HCT116 (cell line): Measurements from ENCODE around the gene TTYH3. TPM values are rescaled to one million over a fixed set of nuclear protein-coding genes. Genes with fewer than 3 reads are reported as not detected.

Source experiments
- ATAC-seq: fragments of 200-7000 bp; cut with Tn5 transposase; 2 replicates; pipeline ENCODE4 v1.9.1; 2020; ENCODE audit warnings: mild to moderate bottlenecking, moderate library complexity
- BruUV-seq: library from RNA; stranded (reverse); fragments of 400-500 nt; replicated peaks from 2 replicates; lab custom pipeline; 2021; lab: Mats Ljungman, UMichigan
- CTCF ChIA-PET: fragments of 300-600 bp; sonication (Branson Sonifier 250); formaldehyde crosslinking; loops from one replicate; lab custom pipeline; 2021; ENCODE audit warnings: antibody characterized with exemption; lab: Charles Lee
- POLR2A ChIA-PET: fragments of 300-600, 350-600 bp; sonication (Branson Sonifier 250); formaldehyde crosslinking; loops from one replicate; lab custom pipeline; 2021; ENCODE audit warnings: antibody characterized with exemption; lab: Charles Lee
- RAD21 ChIA-PET, 2 experiments: fragments of 300-600 bp; sonication (Branson Sonifier 250); formaldehyde crosslinking; loops; one replicate each; lab custom pipeline; 2023; ENCODE audit warnings: low total read pairs in 2 of 2; ENCODE audit not compliant: uncharacterized antibody in 2 of 2, unreplicated experiment in 2 of 2, low non-redundant PET in 1 of 2; lab: Charles Lee
- DNase-seq: peaks from one replicate; pipeline ENCODE4 v3.0.0-alpha.2; 2010; ENCODE audit warnings: low read depth, low spot score
- H2AFZ ChIP-seq: fragments of 200-600 bp; shearing (Covaris generic), sonication (generic); 2 replicates; pipeline ENCODE4 v1.6.1; 2017; ENCODE audit warnings: low read depth, mixed run types, mixed read lengths, antibody characterized with exemption, low read length; ENCODE audit not compliant: poor library complexity, severe bottlenecking
- H3K27ac ChIP-seq: 2 replicates; pipeline ENCODE4 v1.5.1; 2012; ENCODE audit warnings: low read depth, low read length
- H3K27me3 ChIP-seq: fragments of 200-600 bp; sonication (generic); 2 replicates; pipeline ENCODE4 v1.6.1; 2016; ENCODE audit warnings: mixed run types, low read length, mixed read lengths; ENCODE audit not compliant: insufficient read depth
- H3K36me3 ChIP-seq, 2 experiments: fragments of 200-500 bp in 1 of 2; fragments of 200-600 bp in 1 of 2; sonication (Bioruptor generic) in 1 of 2; sonication (generic) in 1 of 2; 2 replicates each; pipeline versions ENCODE4 v1.5.1 to v1.6.1; 2014 to 2016; ENCODE audit warnings: low read length in 2 of 2, inconsistent platforms in 1 of 2, mixed read lengths in 1 of 2, mixed run types in 1 of 2; ENCODE audit not compliant: insufficient read depth in 2 of 2, control insufficient read depth in 1 of 2
- H3K4me1 ChIP-seq, 2 experiments: fragments of 200-600 bp in 1 of 2; sonication (generic) in 1 of 2; 2 replicates each; pipeline versions ENCODE4 v1.5.1 to v1.6.1; 2012 to 2017; ENCODE audit warnings: low read length in 2 of 2, inconsistent platforms in 1 of 2, mild to moderate bottlenecking in 1 of 2, mixed read lengths in 1 of 2, mixed run types in 1 of 2, moderate library complexity in 1 of 2; ENCODE audit not compliant: insufficient read depth in 2 of 2, control insufficient read depth in 1 of 2
- H3K4me2 ChIP-seq: fragments of 200-600 bp; sonication (generic); 2 replicates; pipeline ENCODE4 v1.6.1; 2017; ENCODE audit warnings: mixed run types, low read length, mixed read lengths
- H3K4me3 ChIP-seq, 2 experiments: fragments of 200-600 bp in 1 of 2; sonication (generic) in 1 of 2; replicated peaks in 1 of 2; 2 replicates each; pipeline ENCODE4 v1.5.1; 2011 to 2016; ENCODE audit warnings: low read length in 2 of 2, control low read depth in 1 of 2, low read depth in 1 of 2, mild to moderate bottlenecking in 1 of 2, mixed read lengths in 1 of 2, mixed run types in 1 of 2
- H3K79me2 ChIP-seq: fragments of 200-600 bp; sonication (generic); 2 replicates; pipeline ENCODE4 v1.6.1; 2017; ENCODE audit warnings: mild to moderate bottlenecking, mixed run types, low read length, moderate library complexity, mixed read lengths; ENCODE audit not compliant: insufficient read depth
- H3K9ac ChIP-seq: fragments of 200-600 bp; sonication (generic); 2 replicates; pipeline ENCODE4 v1.6.1; 2016; ENCODE audit warnings: low read length, mixed read lengths
- H3K9me2 ChIP-seq: fragments of 200-600 bp; sonication (generic), shearing (Covaris generic); 2 replicates; pipeline ENCODE4 v1.6.1; 2017; ENCODE audit warnings: mixed run types, mild to moderate bottlenecking, moderate library complexity; ENCODE audit not compliant: insufficient read depth
- H3K9me3 ChIP-seq, 2 experiments: fragments of 200-500 bp in 1 of 2; fragments of 200-600 bp in 1 of 2; sonication (Bioruptor generic) in 1 of 2; sonication (generic) in 1 of 2; 2 replicates each; pipeline ENCODE4 v1.6.1; 2014 to 2017; ENCODE audit warnings: low read length in 2 of 2, mixed read lengths in 2 of 2, inconsistent platforms in 1 of 2, low read depth in 1 of 2, mild to moderate bottlenecking in 1 of 2, mixed run types in 1 of 2, moderate library complexity in 1 of 2; ENCODE audit not compliant: control insufficient read depth in 1 of 2, insufficient read depth in 1 of 2
- H4K20me1 ChIP-seq: fragments of 200-600 bp; sonication (generic), shearing (Covaris generic); 2 replicates; pipeline ENCODE4 v1.6.1; 2017; ENCODE audit warnings: mixed run types, mild to moderate bottlenecking, moderate library complexity; ENCODE audit not compliant: insufficient read depth
- EGR1 ChIP-seq: IDR thresholded peaks from 2 replicates; pipeline ENCODE4 v1.6.1; 2012; ENCODE audit warnings: low read depth
- ELF1 ChIP-seq: IDR thresholded peaks from 2 replicates; pipeline ENCODE4 v1.6.1; 2012; ENCODE audit warnings: low read depth, borderline replicate concordance
- EZH2 ChIP-seq: fragments of 200-600 bp; sonication (generic); IDR thresholded peaks from 2 replicates; pipeline ENCODE4 v1.6.1; 2017; ENCODE audit warnings: antibody characterized with exemption, mixed run types
- FOSL1 ChIP-seq: IDR thresholded peaks from 2 replicates; pipeline ENCODE4 v1.6.1; 2012; ENCODE audit warnings: low read depth
- JUND ChIP-seq: IDR thresholded peaks from 2 replicates; pipeline ENCODE4 v1.6.1; 2012
- RAD21 ChIP-seq: IDR thresholded peaks from 2 replicates; pipeline ENCODE4 v1.6.1; 2012; ENCODE audit warnings: low read depth, mild to moderate bottlenecking
- SIN3A ChIP-seq: IDR thresholded peaks from 2 replicates; pipeline ENCODE4 v1.6.1; 2012; ENCODE audit warnings: low read depth
- SP1 ChIP-seq: IDR thresholded peaks from 2 replicates; pipeline ENCODE4 v1.6.1; 2012; ENCODE audit warnings: low read depth
- YY1 ChIP-seq: IDR thresholded peaks from 2 replicates; pipeline ENCODE4 v1.6.1; 2011; ENCODE audit warnings: low read length, low read depth, moderate library complexity, mild to moderate bottlenecking; ENCODE audit not compliant: insufficient replicate concordance; ENCODE audit errors: extremely low read depth
- ZFX ChIP-seq: fragments of 450-650 bp; IDR thresholded peaks from 2 replicates; pipeline ENCODE4 v1.6.1; 2017
- intact Hi-C: fragments of 100-400 bp; cut with micrococcal nuclease; formaldehyde crosslinking; loops from 2 replicates; pipeline ENCODE4 v1.10.0; 2022
- total RNA-seq: library from RNA; stranded (reverse); gene quantifications from one replicate; pipeline ENCODE4 v1.2.1, GENCODE V29; 2021; ENCODE audit not compliant: unreplicated experiment
- TF ChIP-seq, protein P1 (sequence below): IDR thresholded peaks from 2 replicates; pipeline ENCODE4 v1.6.1; 2011; ENCODE audit warnings: mild to moderate bottlenecking, low read length, moderate library complexity; ENCODE audit not compliant: insufficient replicate concordance; ENCODE audit errors: extremely low read depth
- TF ChIP-seq, protein P2 (sequence below), 3 experiments: fragments of 200-600 bp in 1 of 3; sonication (generic) in 1 of 3; IDR thresholded peaks in 2 of 3; conservative IDR thresholded peaks in 1 of 3; 2 replicates each; pipeline ENCODE4 v1.5.1; 2012 to 2017; ENCODE audit warnings: low read depth in 2 of 3, low read length in 2 of 3, antibody characterized with exemption in 1 of 3, borderline replicate concordance in 1 of 3, control low read depth in 1 of 3, mild to moderate bottlenecking in 1 of 3, mixed read lengths in 1 of 3, mixed run types in 1 of 3, moderate library complexity in 1 of 3; ENCODE audit not compliant: insufficient read depth in 1 of 3

The TTYH3 gene
- total RNA-seq, 1 experiment from 2014 or later = 40.3 TPM

DNA sequence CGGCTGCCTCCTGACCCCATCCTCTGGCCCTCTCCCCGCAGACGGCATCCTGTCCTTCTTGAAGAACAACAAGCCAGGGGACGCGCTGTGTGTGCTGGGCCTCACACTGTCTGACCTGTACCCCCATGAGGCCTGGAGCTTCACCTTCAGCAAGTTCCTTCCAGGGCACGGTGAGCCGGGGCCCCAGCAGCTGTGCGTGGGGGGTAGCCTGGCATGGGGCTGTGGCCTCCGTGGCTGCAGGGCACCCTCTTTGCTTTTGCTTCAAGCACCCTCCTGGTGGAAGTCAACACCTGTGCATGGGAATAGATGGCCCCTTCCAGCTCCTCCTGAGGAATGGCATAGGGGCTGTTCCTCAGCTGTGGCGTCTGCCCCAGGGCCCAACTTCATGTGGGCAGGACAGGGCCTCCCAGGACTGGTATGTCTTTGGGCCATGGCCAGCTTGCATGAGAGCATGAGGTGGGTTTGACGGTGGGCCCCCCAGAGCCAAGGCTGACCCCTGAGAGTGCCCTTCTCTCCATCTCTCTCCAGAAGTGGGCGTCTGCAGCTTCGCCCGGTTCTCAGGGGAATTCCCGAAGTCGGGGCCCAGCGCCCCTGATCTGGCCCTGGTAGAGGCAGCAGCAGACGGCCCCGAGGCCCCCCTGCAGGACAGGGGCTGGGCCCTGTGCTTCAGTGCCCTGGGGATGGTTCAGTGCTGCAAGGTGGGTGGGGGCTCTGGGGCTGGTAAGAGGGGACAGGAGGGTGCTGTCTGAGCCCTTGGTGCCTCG lies 76.9 kb downstream of the TTYH3 start:
- H3K79me2 ChIP-seq = no peaks in the 10 kb centered on the region
- H3K36me3 ChIP-seq = no peaks in the 10 kb centered on the region
- ATAC-seq (no peak), DNase-seq (no peak)
- ChIA-PET POLR2A (no interaction called here), RAD21 (interaction anchor here in 1 of 2 experiments (0.6 to 0.9 kb wide), 2 partner anchors 38 to 288 kb away, joined by 4 to 6 read pairs; no protein-coding TSS in a partner anchor), CTCF (interaction anchor here (2.9 kb wide), 1 partner anchor 257 kb away, joined by 15 read pairs; no protein-coding TSS in a partner anchor)
- no peak overlapping the region for H2AFZ ChIP-seq
- H4K20me1 ChIP-seq = no peaks in the 10 kb centered on the region
- TF ChIP-seq FOSL1 (no peak), YY1 (no peak)
- no TSS peak for BruUV-seq
- no peaks in the 10 kb centered on the region for H3K9me2 ChIP-seq
- no peaks in the 10 kb centered on the region for H3K27me3 ChIP-seq
- no peak overlapping the region for H3K4me2 ChIP-seq
- H3K9ac ChIP-seq = no peak overlapping the region
- H3K4me1 ChIP-seq = peaks cover 8 to 12% of the 10 kb centered on the region in 2 experiments
- no peak overlapping the region for H3K27ac ChIP-seq
- intact Hi-C loops = loop anchor here (1.0 kb wide), 1 partner anchor 37 kb away; no protein-coding TSS in a partner anchor
- H3K4me3 ChIP-seq = no peak overlapping the region
- H3K9me3 ChIP-seq = no peaks in the 10 kb centered on the region

DNA sequence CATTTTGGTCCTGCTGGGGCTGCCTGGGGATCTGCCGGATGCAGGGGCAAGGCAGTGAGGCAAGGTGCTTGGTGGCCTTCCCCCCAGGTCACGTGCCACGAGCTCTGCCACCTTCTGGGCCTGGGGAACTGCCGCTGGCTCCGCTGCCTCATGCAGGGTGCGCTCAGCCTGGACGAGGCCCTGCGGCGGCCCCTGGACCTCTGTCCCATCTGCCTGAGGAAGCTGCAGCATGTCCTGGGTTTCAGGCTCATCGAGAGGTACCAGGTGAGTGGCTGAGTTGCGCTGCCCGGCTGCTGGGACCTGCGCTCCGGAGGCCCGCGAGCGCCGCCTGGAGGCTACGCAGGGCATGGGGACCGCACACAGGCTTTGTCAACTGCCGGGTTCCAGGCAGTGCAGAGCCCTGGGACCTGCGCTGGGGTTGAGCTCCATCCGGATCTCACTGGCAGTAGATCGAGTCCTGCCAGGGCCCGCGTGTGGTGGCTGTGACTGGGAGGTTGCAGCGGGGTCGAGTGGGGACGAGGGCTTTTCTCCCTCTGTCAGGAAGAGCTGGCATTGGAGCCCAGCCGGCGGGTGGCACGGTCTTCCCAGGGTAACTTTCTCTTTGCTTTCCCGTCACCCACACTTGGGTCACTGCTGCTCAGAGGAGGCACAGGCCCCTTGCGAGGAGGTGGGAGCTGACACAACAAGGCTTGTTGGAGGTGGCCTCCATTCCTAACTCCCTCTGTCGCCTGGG lies 77.9 kb downstream of the TTYH3 start:
- no peaks in the 10 kb centered on the region for H3K79me2 ChIP-seq
- ATAC-seq = peak; percentile 98
- H3K4me3 ChIP-seq = no peak overlapping the region
- peaks cover 2 to 5% of the 10 kb centered on the region in 2 experiments for H3K4me1 ChIP-seq
- no peak overlapping the region for H3K4me2 ChIP-seq
- no peaks in the 10 kb centered on the region for H3K9me2 ChIP-seq
- H3K27ac ChIP-seq = no peak overlapping the region
- intact Hi-C loops = loop anchor here (1.0 kb wide), 1 partner anchor 38 kb away; no protein-coding TSS in a partner anchor
- no peaks in the 10 kb centered on the region for H3K9me3 ChIP-seq
- RAD21 ChIA-PET = interaction anchor here in 1 of 2 experiments (0.6 to 0.9 kb wide), 3 partner anchors 39 to 289 kb away, joined by 4 to 6 read pairs (median 6); no protein-coding TSS in a partner anchor
- no peaks in the 10 kb centered on the region for H3K36me3 ChIP-seq
- POLR2A ChIA-PET = interaction anchor here (0.9 kb wide), 1 partner anchor 356 kb away, joined by 3 read pairs; no protein-coding TSS in a partner anchor
- H2AFZ ChIP-seq = no peak overlapping the region
- no peak overlapping the region for H3K9ac ChIP-seq
- DNase-seq = peak; percentile 26
- BruUV-seq = no TSS peak
- no peaks in the 10 kb centered on the region for H3K27me3 ChIP-seq
- CTCF ChIA-PET = interaction anchor here (0.6 to 2.9 kb wide), 10 partner anchors 10 to 258 kb away, joined by 3 to 20 read pairs (median 4); no protein-coding TSS in a partner anchor
- TF ChIP-seq YY1 = peak; percentile 45
- TF ChIP-seq JUND = no peak
- peak; percentile 93 for TF ChIP-seq RAD21
- TF ChIP-seq EGR1 = no peak
- no peak for TF ChIP-seq EZH2
- TF ChIP-seq SIN3A = no peak
- TF ChIP-seq, protein P1, sequence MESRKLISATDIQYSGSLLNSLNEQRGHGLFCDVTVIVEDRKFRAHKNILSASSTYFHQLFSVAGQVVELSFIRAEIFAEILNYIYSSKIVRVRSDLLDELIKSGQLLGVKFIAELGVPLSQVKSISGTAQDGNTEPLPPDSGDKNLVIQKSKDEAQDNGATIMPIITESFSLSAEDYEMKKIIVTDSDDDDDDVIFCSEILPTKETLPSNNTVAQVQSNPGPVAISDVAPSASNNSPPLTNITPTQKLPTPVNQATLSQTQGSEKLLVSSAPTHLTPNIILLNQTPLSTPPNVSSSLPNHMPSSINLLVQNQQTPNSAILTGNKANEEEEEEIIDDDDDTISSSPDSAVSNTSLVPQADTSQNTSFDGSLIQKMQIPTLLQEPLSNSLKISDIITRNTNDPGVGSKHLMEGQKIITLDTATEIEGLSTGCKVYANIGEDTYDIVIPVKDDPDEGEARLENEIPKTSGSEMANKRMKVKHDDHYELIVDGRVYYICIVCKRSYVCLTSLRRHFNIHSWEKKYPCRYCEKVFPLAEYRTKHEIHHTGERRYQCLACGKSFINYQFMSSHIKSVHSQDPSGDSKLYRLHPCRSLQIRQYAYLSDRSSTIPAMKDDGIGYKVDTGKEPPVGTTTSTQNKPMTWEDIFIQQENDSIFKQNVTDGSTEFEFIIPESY = no peak
- no peak; the same call in 1 of the 2 replicates for TF ChIP-seq ZFX
- TF ChIP-seq, protein P2, sequence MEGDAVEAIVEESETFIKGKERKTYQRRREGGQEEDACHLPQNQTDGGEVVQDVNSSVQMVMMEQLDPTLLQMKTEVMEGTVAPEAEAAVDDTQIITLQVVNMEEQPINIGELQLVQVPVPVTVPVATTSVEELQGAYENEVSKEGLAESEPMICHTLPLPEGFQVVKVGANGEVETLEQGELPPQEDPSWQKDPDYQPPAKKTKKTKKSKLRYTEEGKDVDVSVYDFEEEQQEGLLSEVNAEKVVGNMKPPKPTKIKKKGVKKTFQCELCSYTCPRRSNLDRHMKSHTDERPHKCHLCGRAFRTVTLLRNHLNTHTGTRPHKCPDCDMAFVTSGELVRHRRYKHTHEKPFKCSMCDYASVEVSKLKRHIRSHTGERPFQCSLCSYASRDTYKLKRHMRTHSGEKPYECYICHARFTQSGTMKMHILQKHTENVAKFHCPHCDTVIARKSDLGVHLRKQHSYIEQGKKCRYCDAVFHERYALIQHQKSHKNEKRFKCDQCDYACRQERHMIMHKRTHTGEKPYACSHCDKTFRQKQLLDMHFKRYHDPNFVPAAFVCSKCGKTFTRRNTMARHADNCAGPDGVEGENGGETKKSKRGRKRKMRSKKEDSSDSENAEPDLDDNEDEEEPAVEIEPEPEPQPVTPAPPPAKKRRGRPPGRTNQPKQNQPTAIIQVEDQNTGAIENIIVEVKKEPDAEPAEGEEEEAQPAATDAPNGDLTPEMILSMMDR (IDR thresholded peaks at IDR 0.05 in 2 of 3, conservative IDR thresholded peaks at IDR 0.05 in 1 of 3; ENCODE audit: borderline replicate concordance in 1 of 3, insufficient read depth in 1 of 3, low read depth in 2 of 3, low read length in 2 of 3) = peak; percentile 85 to 97 (median 92)
- no peak for TF ChIP-seq SP1
- no peak for TF ChIP-seq ELF1
- H4K20me1 ChIP-seq = no peaks in the 10 kb centered on the region
